Liver (tissue), 3 donors: Measurements from ENCODE around the gene KIAA1217.

ENCODE experiments used
- ATF3 ChIP-seq: IDR thresholded peaks from 2 replicates; pipeline ENCODE4 v1.6.1; 2016; ENCODE audit warnings: antibody characterized with exemption
- RAD21 ChIP-seq, 2 donors: IDR thresholded peaks; 2 replicates each; pipeline ENCODE4 v1.6.1; 2016; ENCODE audit warnings: antibody characterized with exemption in 2 of 2, mild to moderate bottlenecking in 2 of 2
- REST ChIP-seq: IDR thresholded peaks from 2 replicates; pipeline ENCODE4 v1.6.1; 2016; ENCODE audit warnings: antibody characterized with exemption, mild to moderate bottlenecking
- TF ChIP-seq, protein P1 (sequence below): fragments of 150-350 bp; IDR thresholded peaks from 2 replicates; pipeline ENCODE4 v1.5.1; 2017; ENCODE audit warnings: improper control_type of control experiment, low read depth, low read length; ENCODE audit not compliant: missing input control
- donor health status: healthy.
- donor health status: healthy.

DNA sequence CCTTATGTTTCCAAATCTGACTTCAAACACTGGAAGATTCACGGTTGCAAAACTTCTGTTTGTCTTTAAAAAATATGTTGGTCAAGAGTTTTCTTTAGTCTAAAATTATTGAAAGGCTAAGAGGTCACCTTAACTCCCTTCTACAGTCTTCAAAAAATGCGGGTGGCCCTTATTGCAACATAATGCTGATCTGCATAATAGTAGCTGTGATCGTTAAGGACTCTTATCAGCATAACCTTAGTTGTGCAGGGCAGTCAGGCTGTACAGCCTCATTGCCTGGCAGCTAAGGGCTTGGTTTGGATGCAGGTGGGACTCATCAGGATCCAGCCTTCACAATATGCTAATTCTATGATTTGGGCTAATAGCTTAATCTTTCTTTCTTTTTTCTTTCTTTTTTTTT lies 15.0 kb downstream of the KIAA1217 start:
- TF ChIP-seq RAD21 (IDR thresholded peaks at IDR 0.05) (no peak), REST (no peak), ATF3 (no peak)
- TF ChIP-seq, protein P1, sequence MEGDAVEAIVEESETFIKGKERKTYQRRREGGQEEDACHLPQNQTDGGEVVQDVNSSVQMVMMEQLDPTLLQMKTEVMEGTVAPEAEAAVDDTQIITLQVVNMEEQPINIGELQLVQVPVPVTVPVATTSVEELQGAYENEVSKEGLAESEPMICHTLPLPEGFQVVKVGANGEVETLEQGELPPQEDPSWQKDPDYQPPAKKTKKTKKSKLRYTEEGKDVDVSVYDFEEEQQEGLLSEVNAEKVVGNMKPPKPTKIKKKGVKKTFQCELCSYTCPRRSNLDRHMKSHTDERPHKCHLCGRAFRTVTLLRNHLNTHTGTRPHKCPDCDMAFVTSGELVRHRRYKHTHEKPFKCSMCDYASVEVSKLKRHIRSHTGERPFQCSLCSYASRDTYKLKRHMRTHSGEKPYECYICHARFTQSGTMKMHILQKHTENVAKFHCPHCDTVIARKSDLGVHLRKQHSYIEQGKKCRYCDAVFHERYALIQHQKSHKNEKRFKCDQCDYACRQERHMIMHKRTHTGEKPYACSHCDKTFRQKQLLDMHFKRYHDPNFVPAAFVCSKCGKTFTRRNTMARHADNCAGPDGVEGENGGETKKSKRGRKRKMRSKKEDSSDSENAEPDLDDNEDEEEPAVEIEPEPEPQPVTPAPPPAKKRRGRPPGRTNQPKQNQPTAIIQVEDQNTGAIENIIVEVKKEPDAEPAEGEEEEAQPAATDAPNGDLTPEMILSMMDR, result no peak
